Karpas-422 (cell line): ENCODE results near the gene GRK6. TPM values are rescaled to one million over a fixed set of nuclear protein-coding genes. Genes with fewer than 3 reads are reported as not detected.

ENCODE experiments used
- DNase-seq: peaks from one replicate; pipeline ENCODE4 v3.0.0-alpha.2; 2015
- H2AFZ ChIP-seq: fragments of 200-600 bp; sonication (generic); 2 replicates; pipeline ENCODE4 v1.6.1; 2014; ENCODE audit warnings: antibody characterized with exemption, low read length, mixed read lengths
- H3K27ac ChIP-seq: fragments of 200-600 bp; sonication (generic); 2 replicates; pipeline ENCODE4 v1.5.1; 2014; ENCODE audit warnings: mild to moderate bottlenecking, low read length, moderate library complexity
- H3K27me3 ChIP-seq: fragments of 200-600 bp; sonication (generic); 2 replicates; pipeline ENCODE4 v1.6.1; 2014; ENCODE audit warnings: low read length, mixed read lengths
- H3K36me3 ChIP-seq: fragments of 200-600 bp; sonication (generic); 2 replicates; pipeline ENCODE4 v1.6.1; 2014; ENCODE audit warnings: low read length, mixed read lengths; ENCODE audit not compliant: insufficient read depth
- H3K4me1 ChIP-seq: fragments of 200-600 bp; sonication (generic); 2 replicates; pipeline ENCODE4 v1.6.1; 2014; ENCODE audit warnings: mild to moderate bottlenecking, low read length, mixed read lengths
- H3K4me2 ChIP-seq: fragments of 200-600 bp; sonication (generic); 2 replicates; pipeline ENCODE4 v1.6.1; 2014; ENCODE audit warnings: low read length, low read depth, mild to moderate bottlenecking; ENCODE audit not compliant: poor library complexity, severe bottlenecking
- H3K4me3 ChIP-seq: fragments of 200-600 bp; sonication (generic); 2 replicates; pipeline ENCODE4 v1.5.1; 2014; ENCODE audit warnings: mild to moderate bottlenecking, antibody characterized with exemption, low read length, mixed read lengths
- H3K79me2 ChIP-seq: fragments of 200-600 bp; sonication (generic); 2 replicates; pipeline ENCODE4 v1.6.1; 2014; ENCODE audit warnings: mild to moderate bottlenecking, low read length, mixed read lengths
- H3K9ac ChIP-seq: fragments of 200-600 bp; sonication (generic); 2 replicates; pipeline ENCODE4 v1.6.0; 2014; ENCODE audit warnings: low read length
- H3K9me2 ChIP-seq: fragments of 200-600 bp; sonication (generic), shearing (Covaris generic); replicated peaks from 2 replicates; pipeline ENCODE4 v1.6.0; 2014; ENCODE audit warnings: mild to moderate bottlenecking, low read length, moderate library complexity; ENCODE audit not compliant: insufficient read depth
- H3K9me3 ChIP-seq: fragments of 300-700, 200-600 bp; sonication (generic); 2 replicates; pipeline ENCODE4 v1.6.1; 2014; ENCODE audit warnings: low read length, mixed read lengths
- H4K20me1 ChIP-seq: fragments of 200-600 bp; sonication (generic); 2 replicates; pipeline ENCODE4 v1.6.1; 2014; ENCODE audit warnings: mild to moderate bottlenecking, antibody characterized with exemption, low read length, low read depth; ENCODE audit not compliant: insufficient read depth
- total RNA-seq: library from RNA; depleted of rRNA; stranded (reverse); fragments of >200 nt; shearing (Covaris generic); gene quantifications from 2 replicates; pipeline ENCODE4 v1.2.3, GENCODE V29; 2014; ENCODE audit warnings: low replicate concordance; rRNA removed

The GRK6 gene
- 45.5 and 79.1 TPM in 2 replicates for total RNA-seq

DNA sequence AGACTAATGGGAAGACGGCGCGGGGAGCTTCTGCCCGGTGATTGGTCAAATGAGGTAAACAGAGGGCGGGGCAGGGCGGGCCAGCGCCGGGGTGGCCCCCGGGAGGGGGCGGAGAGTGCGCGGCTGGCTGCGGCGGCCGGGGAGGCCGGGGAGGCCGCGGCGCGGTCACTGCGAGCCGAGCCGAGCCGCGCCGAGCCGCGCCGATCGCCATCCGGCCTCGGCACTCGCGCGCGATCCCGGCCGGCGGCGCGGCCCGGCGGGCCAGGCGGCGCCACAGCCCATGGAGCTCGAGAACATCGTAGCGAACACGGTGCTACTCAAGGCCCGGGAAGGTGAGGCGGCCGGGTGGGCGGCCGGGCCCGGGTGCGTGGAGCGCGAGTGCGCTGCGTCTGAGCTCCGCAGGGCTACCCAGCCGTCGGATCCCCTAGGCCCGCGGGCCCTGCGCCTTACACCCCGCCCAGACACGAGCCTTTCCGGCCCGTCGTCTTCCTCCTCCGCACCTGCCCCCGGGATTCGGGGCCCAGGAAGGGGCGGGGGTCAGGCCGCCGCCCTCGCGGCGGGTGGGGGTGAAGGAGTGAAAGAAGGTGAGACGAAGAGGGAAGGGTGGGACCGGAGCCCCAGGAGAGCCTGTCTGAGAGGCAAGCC lies at the start of gene GRK6:
GRK6 (plus strand) TSS at position 111 of the 645 bp plus-strand sequence; CDS start at position 281, 170 bp downstream.
- H3K36me3 ChIP-seq: no peaks in the 10 kb centered on the region
- peak within 1 kb of the TSS; percentile 90 for H3K4me3 ChIP-seq
- H3K79me2 ChIP-seq: peaks cover 47% of the 10 kb centered on the region
- peak within 1 kb of the TSS; percentile 95 for H3K4me2 ChIP-seq
- H3K9ac ChIP-seq: peak within 1 kb of the TSS; percentile 92
- no peaks in the 10 kb centered on the region for H3K9me2 ChIP-seq
- no peaks in the 10 kb centered on the region for H3K9me3 ChIP-seq
- H2AFZ ChIP-seq: peak within 1 kb of the TSS; percentile 63
- H4K20me1 ChIP-seq: peaks cover 20% of the 10 kb centered on the region; the same call in 1 of the 2 replicates
- H3K27ac ChIP-seq: peak within 1 kb of the TSS; percentile 84
- peaks cover 55% of the 10 kb centered on the region for H3K4me1 ChIP-seq
- no peaks in the 10 kb centered on the region for H3K27me3 ChIP-seq
- DNase-seq: peak; percentile 88

DNA sequence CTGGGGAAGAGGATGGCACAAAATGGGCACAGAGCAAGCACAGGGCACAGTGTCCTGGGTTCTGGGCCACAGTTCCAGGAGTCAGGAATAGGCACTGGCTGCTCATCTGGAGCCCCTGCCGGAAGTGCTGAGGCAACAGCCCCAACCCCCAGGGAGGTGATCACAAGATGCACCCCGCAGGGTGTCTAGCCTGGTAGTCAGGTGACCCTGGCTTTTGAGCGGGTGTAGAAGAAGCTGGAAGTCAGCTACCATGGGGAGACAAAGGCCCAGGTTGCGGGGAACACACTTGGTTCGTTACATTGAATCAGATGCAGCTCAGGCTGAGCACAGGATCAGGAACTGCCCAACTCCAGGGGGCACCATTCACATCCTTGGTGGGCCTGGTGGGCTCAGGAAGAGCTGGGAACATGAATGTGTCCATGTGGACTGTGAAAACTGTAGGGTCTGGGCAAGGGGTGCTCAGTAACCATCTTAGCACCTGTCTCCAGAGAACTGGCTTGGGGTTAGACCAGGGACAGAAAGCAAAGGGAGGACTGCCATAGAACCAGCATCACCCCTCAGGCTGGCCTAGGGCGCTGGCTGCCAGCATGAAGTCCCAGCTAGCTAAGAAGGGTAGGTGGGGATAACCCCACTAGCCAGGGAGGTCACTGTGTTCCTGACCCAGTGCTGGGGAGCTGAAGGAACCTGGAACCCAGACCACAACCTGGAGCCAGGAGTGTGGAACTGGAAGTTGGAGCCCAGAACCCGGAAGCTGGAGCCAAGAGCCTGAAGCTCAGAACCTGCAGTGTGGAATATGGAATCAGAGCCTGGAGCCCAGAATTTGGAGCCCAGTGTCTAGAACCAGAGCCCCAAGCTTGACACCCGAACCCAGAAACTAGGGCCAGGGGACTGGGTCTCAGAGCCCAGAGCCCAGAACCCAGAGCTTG lies 48.4 kb upstream of the GRK6 start:
- no peaks in the 10 kb centered on the region for H3K9me3 ChIP-seq
- H3K36me3 ChIP-seq: no peaks in the 10 kb centered on the region
- H4K20me1 ChIP-seq: no peaks in the 10 kb centered on the region
- H3K4me2 ChIP-seq: no peak overlapping the region
- H3K4me3 ChIP-seq: no peak overlapping the region
- H3K27me3 ChIP-seq: no peaks in the 10 kb centered on the region
- H3K79me2 ChIP-seq: no peaks in the 10 kb centered on the region
- H2AFZ ChIP-seq: no peak overlapping the region
- DNase-seq: no peak
- peaks cover 5% of the 10 kb centered on the region for H3K4me1 ChIP-seq
- H3K27ac ChIP-seq: no peak overlapping the region
- H3K9me2 ChIP-seq: no peaks in the 10 kb centered on the region
- H3K9ac ChIP-seq: no peak overlapping the region

DNA sequence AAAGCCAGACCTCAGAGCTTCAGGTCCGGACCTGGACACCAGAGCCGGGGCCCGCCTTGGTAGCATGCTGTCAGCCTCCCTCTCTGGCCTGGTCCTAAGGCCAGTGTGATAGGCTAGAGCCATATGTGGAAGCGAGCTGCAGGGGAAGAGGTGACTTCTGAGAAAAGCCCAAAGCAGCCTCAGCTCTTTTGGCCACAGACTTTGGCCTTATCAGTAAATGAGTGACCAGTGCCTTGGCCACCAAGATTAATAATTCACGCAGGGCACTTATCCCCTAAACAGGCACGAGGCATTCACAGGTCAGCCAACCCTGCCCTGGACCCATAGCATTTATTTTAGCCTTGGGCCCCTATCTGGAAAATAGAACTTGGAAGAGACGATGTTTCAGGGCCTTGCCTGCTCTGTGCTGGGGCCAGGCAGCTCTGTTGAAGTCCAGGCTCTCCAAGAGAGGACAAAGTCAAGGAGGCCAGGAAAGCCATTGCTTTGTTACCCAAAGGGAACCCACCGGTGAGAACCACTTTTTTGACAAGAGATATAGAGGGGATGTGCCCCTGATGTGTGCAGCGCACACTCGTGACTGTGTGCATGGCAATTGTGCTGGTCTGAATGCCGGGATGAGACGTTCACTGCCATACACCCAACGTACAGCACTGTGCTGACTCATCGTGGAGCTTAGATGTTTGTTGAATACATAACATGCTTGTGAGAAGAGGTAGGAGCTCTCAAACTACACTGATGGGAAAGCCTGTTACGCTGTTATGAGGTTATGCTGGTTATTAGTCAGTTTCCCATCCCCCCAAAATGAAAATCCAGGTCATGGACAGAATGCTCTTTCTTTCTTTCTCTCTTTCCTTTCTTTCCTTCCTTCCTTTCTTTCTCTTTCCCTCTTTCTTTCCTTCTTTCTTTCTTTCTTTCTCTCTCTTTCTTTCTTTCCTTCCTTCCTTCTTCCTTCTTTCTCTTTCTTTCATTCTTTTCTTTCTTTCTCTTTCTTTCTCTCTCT lies 47.3 kb upstream of the GRK6 start:
- no peak overlapping the region for H3K4me3 ChIP-seq
- no peak overlapping the region for H3K4me2 ChIP-seq
- no peaks in the 10 kb centered on the region for H3K9me3 ChIP-seq
- H3K9ac ChIP-seq: no peak overlapping the region
- H3K27me3 ChIP-seq: no peaks in the 10 kb centered on the region
- no peak for DNase-seq
- peaks cover 5% of the 10 kb centered on the region for H3K4me1 ChIP-seq
- no peaks in the 10 kb centered on the region for H3K36me3 ChIP-seq
- no peak overlapping the region for H2AFZ ChIP-seq
- H3K27ac ChIP-seq: no peak overlapping the region
- no peaks in the 10 kb centered on the region for H4K20me1 ChIP-seq
- no peaks in the 10 kb centered on the region for H3K9me2 ChIP-seq
- H3K79me2 ChIP-seq: no peaks in the 10 kb centered on the region

DNA sequence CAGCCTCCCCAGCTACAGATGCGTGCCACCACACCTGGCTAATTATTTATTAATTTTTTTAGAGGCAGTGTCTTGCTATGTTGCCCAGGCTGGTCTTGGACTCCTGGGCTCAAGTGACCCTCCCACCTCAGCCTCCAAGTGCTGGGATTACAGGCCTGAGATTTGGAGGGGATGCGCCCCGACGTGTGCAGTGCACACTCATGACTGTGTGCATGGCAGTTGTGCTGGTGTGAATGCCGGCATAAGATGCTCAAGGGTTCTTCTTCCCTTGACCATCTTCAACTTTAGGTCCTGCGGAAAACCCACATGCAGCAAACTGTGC lies 45.7 kb upstream of the GRK6 start:
- no peaks in the 10 kb centered on the region for H3K27me3 ChIP-seq
- H3K4me3 ChIP-seq: no peak overlapping the region
- no peaks in the 10 kb centered on the region for H3K9me2 ChIP-seq
- H3K36me3 ChIP-seq: no peaks in the 10 kb centered on the region
- DNase-seq: no peak
- H3K9me3 ChIP-seq: no peaks in the 10 kb centered on the region
- peaks cover 5% of the 10 kb centered on the region for H3K4me1 ChIP-seq
- H3K4me2 ChIP-seq: no peak overlapping the region
- H2AFZ ChIP-seq: no peak overlapping the region
- no peak overlapping the region for H3K9ac ChIP-seq
- no peaks in the 10 kb centered on the region for H3K79me2 ChIP-seq
- no peak overlapping the region for H3K27ac ChIP-seq
- H4K20me1 ChIP-seq: no peaks in the 10 kb centered on the region

DNA sequence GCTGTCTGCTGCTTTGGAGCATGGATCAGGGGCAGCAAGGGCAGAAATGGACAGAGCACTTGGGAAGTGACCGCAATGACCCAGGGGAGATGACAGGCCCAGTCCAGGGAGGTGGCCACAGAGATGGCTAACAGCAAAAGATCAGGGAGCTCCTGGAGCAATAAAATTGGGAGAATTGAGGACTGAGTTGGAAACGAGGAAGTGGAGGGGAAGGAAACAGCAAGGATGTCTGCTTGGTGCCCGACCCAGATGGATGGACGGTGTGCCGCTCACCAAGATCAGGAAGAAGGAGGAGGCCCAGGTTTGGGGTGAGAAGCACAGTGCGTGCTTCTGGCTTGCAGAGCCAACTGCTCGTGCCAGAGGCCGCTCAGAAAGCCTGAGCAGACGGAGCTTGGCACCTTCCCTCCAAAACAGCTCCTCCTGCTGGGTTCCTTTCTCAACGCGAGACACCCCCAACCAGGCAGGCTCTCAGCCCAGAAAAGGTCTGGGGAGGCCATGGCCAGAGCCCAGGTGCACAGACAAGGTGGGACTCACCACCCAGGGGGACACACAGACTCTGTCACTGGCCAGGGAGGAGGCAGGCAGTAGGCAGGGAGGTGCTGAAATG lies 44.0 kb upstream of the GRK6 start:
- no peak overlapping the region for H3K9ac ChIP-seq
- H3K27me3 ChIP-seq: no peaks in the 10 kb centered on the region
- DNase-seq: peak; percentile 76
- no peak overlapping the region for H3K27ac ChIP-seq
- no peaks in the 10 kb centered on the region for H3K79me2 ChIP-seq
- H4K20me1 ChIP-seq: no peaks in the 10 kb centered on the region
- no peak overlapping the region for H3K4me3 ChIP-seq
- H3K36me3 ChIP-seq: no peaks in the 10 kb centered on the region
- no peak overlapping the region for H3K4me2 ChIP-seq
- no peaks in the 10 kb centered on the region for H3K9me2 ChIP-seq
- H2AFZ ChIP-seq: no peak overlapping the region
- H3K4me1 ChIP-seq: peaks cover 9% of the 10 kb centered on the region
- H3K9me3 ChIP-seq: no peaks in the 10 kb centered on the region

DNA sequence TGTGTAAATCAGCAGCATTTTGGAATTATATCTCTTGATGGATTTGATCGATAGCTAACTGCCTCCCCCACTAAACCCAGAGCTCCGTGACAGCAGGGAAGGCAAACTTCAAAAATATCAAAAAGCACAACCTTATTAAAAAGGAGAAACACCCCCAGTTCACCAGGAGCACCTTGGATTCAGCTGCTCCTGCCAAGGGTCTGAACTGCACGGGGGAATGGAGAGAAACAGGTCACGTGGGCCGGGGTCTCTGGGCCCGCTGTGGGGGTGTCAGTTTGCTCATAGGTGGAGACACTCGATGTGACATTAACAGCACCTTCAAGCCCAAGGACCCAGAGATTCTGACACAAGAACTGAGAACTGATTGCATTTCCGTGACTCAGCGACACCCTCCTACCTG lies 43.3 kb upstream of the GRK6 start:
- Histone ChIP-seq H3K4me3 (no peak overlapping the region), H3K9me2 (no peaks in the 10 kb centered on the region), H3K36me3 (no peaks in the 10 kb centered on the region), H3K9ac (no peak overlapping the region), H4K20me1 (no peaks in the 10 kb centered on the region), H3K27ac (no peak overlapping the region), H3K79me2 (no peaks in the 10 kb centered on the region), H3K27me3 (no peaks in the 10 kb centered on the region), H3K4me1 (peaks cover 15% of the 10 kb centered on the region), H3K9me3 (no peaks in the 10 kb centered on the region), H2AFZ (no peak overlapping the region), H3K4me2 (no peak overlapping the region)
- DNase-seq: no peak

DNA sequence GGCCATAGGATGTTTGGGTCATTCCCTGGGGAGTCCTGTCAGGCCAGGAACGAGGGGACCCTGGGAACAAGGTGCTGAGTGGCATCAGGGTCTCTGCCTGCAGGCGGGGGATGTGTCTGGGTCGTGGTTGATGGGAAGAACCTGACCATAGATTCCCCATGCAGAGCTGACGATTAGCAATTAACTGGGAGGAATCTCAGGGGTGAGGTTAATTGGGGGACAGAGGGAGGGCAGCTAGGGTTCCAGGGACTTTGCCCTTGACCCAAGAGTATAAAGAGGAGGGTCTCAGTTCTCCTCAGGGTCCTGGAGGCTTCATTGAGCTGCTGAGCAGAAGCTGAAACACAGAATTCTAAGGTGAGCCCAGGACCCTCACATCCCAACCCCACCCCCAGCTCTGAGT lies 42.3 kb upstream of the GRK6 start, which contains the start of gene SLC34A1:
SLC34A1 (plus strand) TSS at position 301 of the 400 bp plus-strand sequence. CDS start 1,308 bp downstream, outside the sequence.
- no peak within 1 kb of the TSS for H3K9ac ChIP-seq
- no peak within 1 kb of the TSS for H3K4me3 ChIP-seq
- peaks cover 25% of the 10 kb centered on the region for H3K4me1 ChIP-seq
- no peaks in the 10 kb centered on the region for H3K9me2 ChIP-seq
- no peaks in the 10 kb centered on the region for H3K36me3 ChIP-seq
- H4K20me1 ChIP-seq: no peaks in the 10 kb centered on the region
- no peak for DNase-seq
- no peaks in the 10 kb centered on the region for H3K9me3 ChIP-seq
- H3K27ac ChIP-seq: no peak within 1 kb of the TSS
- H3K27me3 ChIP-seq: no peaks in the 10 kb centered on the region
- no peak within 1 kb of the TSS for H2AFZ ChIP-seq
- H3K4me2 ChIP-seq: no peak within 1 kb of the TSS
- no peaks in the 10 kb centered on the region for H3K79me2 ChIP-seq
